Measurements from ENCODE around the gene DCPS. TPM values are rescaled to one million over a fixed set of nuclear protein-coding genes. Genes with fewer than 3 reads are reported as not detected.
"Not testable (repeated sequence)": the region's sequence is repeated elsewhere in the genome, so short reads cannot be mapped to it uniquely, and the experiment has no call there.

The DCPS gene
- polyA plus RNA-seq, 1 donor = 10.6 TPM

- H3K27me3 ChIP-seq (ENCODE audit: control insufficient read depth, insufficient read depth, low read length) = not testable (repeated sequence)
Observed at GRCh38 chr11:126368336-126369119, 64.7 kb downstream of the DCPS start.

GRCh38 chr11:126370016-126370415 lies 66.2 kb downstream of the DCPS start:
- DNase-seq = no peak
- Histone ChIP-seq H3K27ac (ENCODE audit: low read length) (no peak overlapping the region), H3K4me1 (ENCODE audit: control insufficient read depth, insufficient read depth, low read length) (no peaks in the 10 kb centered on the region), H3K27me3 (ENCODE audit: control insufficient read depth, insufficient read depth, low read length) (no peaks in the 10 kb centered on the region), H3K36me3 (ENCODE audit: control insufficient read depth, insufficient read depth, low read length) (no peaks in the 10 kb centered on the region), H3K4me3 (ENCODE audit: low read length) (no peak overlapping the region), H3K9me3 (ENCODE audit: control insufficient read depth, low read depth, low read length) (no peaks in the 10 kb centered on the region)
- no CpG with 5 or more reads among the region's 3 CpGs for WGBS (ENCODE audit: insufficient coverage, low lambda C conversion rate)

More at GRCh38 chr11:126368336-126369119, 64.7 kb downstream of the DCPS start:
- no CpG with 5 or more reads among the region's 11 CpGs for WGBS (ENCODE audit: insufficient coverage, low lambda C conversion rate)
- H3K4me3 ChIP-seq (ENCODE audit: low read length); H3K4me1 ChIP-seq (ENCODE audit: control insufficient read depth, insufficient read depth, low read length); H3K9me3 ChIP-seq (ENCODE audit: control insufficient read depth, low read depth, low read length); H3K36me3 ChIP-seq (ENCODE audit: control insufficient read depth, insufficient read depth, low read length); H3K27ac ChIP-seq (ENCODE audit: low read length); DNase-seq: not testable (repeated sequence)

GRCh38 chr11:126371595-126371994 lies 67.7 kb downstream of the DCPS start:
- Histone ChIP-seq H3K9me3 (ENCODE audit: control insufficient read depth, low read depth, low read length) (no peaks in the 10 kb centered on the region), H3K4me1 (ENCODE audit: control insufficient read depth, insufficient read depth, low read length) (no peaks in the 10 kb centered on the region), H3K27me3 (ENCODE audit: control insufficient read depth, insufficient read depth, low read length) (no peaks in the 10 kb centered on the region), H3K36me3 (ENCODE audit: control insufficient read depth, insufficient read depth, low read length) (no peaks in the 10 kb centered on the region), H3K4me3 (ENCODE audit: low read length) (no peak overlapping the region), H3K27ac (ENCODE audit: low read length) (no peak overlapping the region)
- DNase-seq = no peak
- no CpG with 5 or more reads among the region's 7 CpGs for WGBS (ENCODE audit: insufficient coverage, low lambda C conversion rate)

GRCh38 chr11:126373389-126374066 lies 69.7 kb downstream of the DCPS start:
- H3K27me3 ChIP-seq (ENCODE audit: control insufficient read depth, insufficient read depth, low read length); H3K36me3 ChIP-seq (ENCODE audit: control insufficient read depth, insufficient read depth, low read length); H3K4me1 ChIP-seq (ENCODE audit: control insufficient read depth, insufficient read depth, low read length); H3K4me3 ChIP-seq (ENCODE audit: low read length); H3K9me3 ChIP-seq (ENCODE audit: control insufficient read depth, low read depth, low read length); H3K27ac ChIP-seq (ENCODE audit: low read length); DNase-seq: not testable (repeated sequence)
- no CpG with 5 or more reads among the region's 12 CpGs for WGBS (ENCODE audit: insufficient coverage, low lambda C conversion rate)

- H3K27me3 ChIP-seq (ENCODE audit: control insufficient read depth, insufficient read depth, low read length); H3K36me3 ChIP-seq (ENCODE audit: control insufficient read depth, insufficient read depth, low read length); DNase-seq; H3K4me3 ChIP-seq (ENCODE audit: low read length); H3K9me3 ChIP-seq (ENCODE audit: control insufficient read depth, low read depth, low read length); H3K4me1 ChIP-seq (ENCODE audit: control insufficient read depth, insufficient read depth, low read length); H3K27ac ChIP-seq (ENCODE audit: low read length): not testable (repeated sequence)
- no CpG with 5 or more reads among the region's 28 CpGs for WGBS (ENCODE audit: insufficient coverage, low lambda C conversion rate)
Observed at GRCh38 chr11:126374562-126375300, 70.9 kb downstream of the DCPS start.

- Histone ChIP-seq H3K27me3 (ENCODE audit: control insufficient read depth, insufficient read depth, low read length) (no peaks in the 10 kb centered on the region), H3K4me3 (ENCODE audit: low read length) (no peak overlapping the region), H3K9me3 (ENCODE audit: control insufficient read depth, low read depth, low read length) (no peaks in the 10 kb centered on the region), H3K36me3 (ENCODE audit: control insufficient read depth, insufficient read depth, low read length) (no peaks in the 10 kb centered on the region), H3K4me1 (ENCODE audit: control insufficient read depth, insufficient read depth, low read length) (no peaks in the 10 kb centered on the region), H3K27ac (ENCODE audit: low read length) (no peak overlapping the region)
- DNase-seq = no peak
- WGBS (ENCODE audit: insufficient coverage, low lambda C conversion rate) = 80% methylated on average over 1 of the region's 7 CpGs
Observed at GRCh38 chr11:126375726-126376125, 71.9 kb downstream of the DCPS start.

- H3K4me3 ChIP-seq (ENCODE audit: low read length) = no peak overlapping the region
- WGBS (ENCODE audit: insufficient coverage, low lambda C conversion rate) = no CpG with 5 or more reads among the region's 4 CpGs
- no peak overlapping the region for H3K27ac ChIP-seq (ENCODE audit: low read length)
- no peaks in the 10 kb centered on the region for H3K27me3 ChIP-seq (ENCODE audit: control insufficient read depth, insufficient read depth, low read length)
- no peaks in the 10 kb centered on the region for H3K36me3 ChIP-seq (ENCODE audit: control insufficient read depth, insufficient read depth, low read length)
- no peak for DNase-seq
- no peaks in the 10 kb centered on the region for H3K4me1 ChIP-seq (ENCODE audit: control insufficient read depth, insufficient read depth, low read length)
- H3K9me3 ChIP-seq (ENCODE audit: control insufficient read depth, low read depth, low read length) = no peaks in the 10 kb centered on the region
Observed at GRCh38 chr11:126378763-126379162, 74.9 kb downstream of the DCPS start.

GRCh38 chr11:126380909-126381308 lies 77.0 kb downstream of the DCPS start:
- Histone ChIP-seq H3K27ac (ENCODE audit: low read length) (no peak overlapping the region), H3K36me3 (ENCODE audit: control insufficient read depth, insufficient read depth, low read length) (no peaks in the 10 kb centered on the region), H3K4me1 (ENCODE audit: control insufficient read depth, insufficient read depth, low read length) (no peaks in the 10 kb centered on the region), H3K4me3 (ENCODE audit: low read length) (no peak overlapping the region), H3K9me3 (ENCODE audit: control insufficient read depth, low read depth, low read length) (no peaks in the 10 kb centered on the region), H3K27me3 (ENCODE audit: control insufficient read depth, insufficient read depth, low read length) (no peaks in the 10 kb centered on the region)
- DNase-seq = no peak
- no CpG with 5 or more reads among the region's 4 CpGs for WGBS (ENCODE audit: insufficient coverage, low lambda C conversion rate)

GRCh38 chr11:126381960-126382359 lies 78.1 kb downstream of the DCPS start:
- H3K4me3 ChIP-seq (ENCODE audit: low read length); H3K4me1 ChIP-seq (ENCODE audit: control insufficient read depth, insufficient read depth, low read length); H3K9me3 ChIP-seq (ENCODE audit: control insufficient read depth, low read depth, low read length); H3K27ac ChIP-seq (ENCODE audit: low read length); H3K36me3 ChIP-seq (ENCODE audit: control insufficient read depth, insufficient read depth, low read length); DNase-seq; H3K27me3 ChIP-seq (ENCODE audit: control insufficient read depth, insufficient read depth, low read length): not testable (repeated sequence)
- WGBS (ENCODE audit: insufficient coverage, low lambda C conversion rate) = no CpG with 5 or more reads among the region's 10 CpGs

GRCh38 chr11:126382641-126383040 lies 78.8 kb downstream of the DCPS start:
- not testable (repeated sequence) for H3K4me1 ChIP-seq (ENCODE audit: control insufficient read depth, insufficient read depth, low read length); H3K36me3 ChIP-seq (ENCODE audit: control insufficient read depth, insufficient read depth, low read length); H3K27ac ChIP-seq (ENCODE audit: low read length); H3K4me3 ChIP-seq (ENCODE audit: low read length); H3K9me3 ChIP-seq (ENCODE audit: control insufficient read depth, low read depth, low read length); DNase-seq; H3K27me3 ChIP-seq (ENCODE audit: control insufficient read depth, insufficient read depth, low read length)
- WGBS (ENCODE audit: insufficient coverage, low lambda C conversion rate) = no CpG with 5 or more reads among the region's 4 CpGs
